Thyroid gland (tissue), 4 donors: ENCODE results near the gene LPP. TPM values are rescaled to one million over a fixed set of nuclear protein-coding genes. Genes with fewer than 3 reads are reported as not detected.

ENCODE experiments used
- DNase-seq, 2 donors: peaks; one replicate each; pipeline ENCODE4 v3.0.0-alpha.2; 2019
- H3K27ac ChIP-seq, 3 donors: fragments of 200-600 bp; sonication (generic); 1 replicate in 2 of 3; 2 replicates in 1 of 3; pipeline ENCODE4 v1.5.1; 2016 to 2019; ENCODE audit warnings: mild to moderate bottlenecking in 1 of 3, moderate library complexity in 1 of 3
- H3K27me3 ChIP-seq: fragments of 200-600 bp; sonication (generic); one replicate; pipeline ENCODE4 v1.5.1; 2019
- H3K36me3 ChIP-seq, 2 donors: fragments of 200-600 bp; sonication (generic); one replicate each; pipeline ENCODE4 v1.5.1; 2016 to 2019
- H3K4me1 ChIP-seq, 2 donors: fragments of 200-600 bp; sonication (generic); one replicate each; pipeline ENCODE4 v1.5.1; 2017 to 2019
- H3K4me3 ChIP-seq, 3 donors: fragments of 200-600 bp; sonication (generic); replicated peaks in 1 of 3; 1 replicate in 2 of 3; 2 replicates in 1 of 3; pipeline ENCODE4 v1.5.1; 2016; ENCODE audit warnings: mild to moderate bottlenecking in 1 of 3
- H3K9me3 ChIP-seq: fragments of 200-600 bp; sonication (generic); one replicate; pipeline ENCODE4 v1.5.1; 2017
- POLR2A ChIP-seq, 2 donors: fragments of 450-650 bp; IDR thresholded peaks; one replicate each; pipeline ENCODE4 v1.6.1; 2017; ENCODE audit warnings: antibody characterized with exemption in 2 of 2, mild to moderate bottlenecking in 2 of 2, moderate library complexity in 1 of 2
- WGBS, 2 donors: methylation state at CpG; one replicate each; pipeline ENCODE4 v1.1.5; 2017; 5-methylcytosine and 5-hydroxymethylcytosine counted together
- intact Hi-C: fragments of 100-400 bp; cut with DNase I; formaldehyde crosslinking; loops from one replicate; pipeline ENCODE4 v1.15.1; 2023
- total RNA-seq, 4 donors: library from RNA; depleted of rRNA; stranded (reverse); fragments of >200 nt; gene quantifications; one replicate each; pipeline ENCODE4 v1.2.3, GENCODE V29; 2016
- TF ChIP-seq, protein P1 (sequence below), 6 experiments: fragments of 200-600 bp in 3 of 6; fragments of 450-650 bp in 3 of 6; sonication (generic) in 3 of 6; IDR thresholded peaks; one replicate each; pipeline ENCODE4 v1.5.1; 2016 to 2019; ENCODE audit warnings: antibody characterized with exemption in 6 of 6, mild to moderate bottlenecking in 2 of 6, inconsistent platforms in 1 of 6, moderate library complexity in 1 of 6

The LPP gene
- total RNA-seq, 4 donors from 2014 or later: 79.0 to 141 (median 82.8) TPM

DNA sequence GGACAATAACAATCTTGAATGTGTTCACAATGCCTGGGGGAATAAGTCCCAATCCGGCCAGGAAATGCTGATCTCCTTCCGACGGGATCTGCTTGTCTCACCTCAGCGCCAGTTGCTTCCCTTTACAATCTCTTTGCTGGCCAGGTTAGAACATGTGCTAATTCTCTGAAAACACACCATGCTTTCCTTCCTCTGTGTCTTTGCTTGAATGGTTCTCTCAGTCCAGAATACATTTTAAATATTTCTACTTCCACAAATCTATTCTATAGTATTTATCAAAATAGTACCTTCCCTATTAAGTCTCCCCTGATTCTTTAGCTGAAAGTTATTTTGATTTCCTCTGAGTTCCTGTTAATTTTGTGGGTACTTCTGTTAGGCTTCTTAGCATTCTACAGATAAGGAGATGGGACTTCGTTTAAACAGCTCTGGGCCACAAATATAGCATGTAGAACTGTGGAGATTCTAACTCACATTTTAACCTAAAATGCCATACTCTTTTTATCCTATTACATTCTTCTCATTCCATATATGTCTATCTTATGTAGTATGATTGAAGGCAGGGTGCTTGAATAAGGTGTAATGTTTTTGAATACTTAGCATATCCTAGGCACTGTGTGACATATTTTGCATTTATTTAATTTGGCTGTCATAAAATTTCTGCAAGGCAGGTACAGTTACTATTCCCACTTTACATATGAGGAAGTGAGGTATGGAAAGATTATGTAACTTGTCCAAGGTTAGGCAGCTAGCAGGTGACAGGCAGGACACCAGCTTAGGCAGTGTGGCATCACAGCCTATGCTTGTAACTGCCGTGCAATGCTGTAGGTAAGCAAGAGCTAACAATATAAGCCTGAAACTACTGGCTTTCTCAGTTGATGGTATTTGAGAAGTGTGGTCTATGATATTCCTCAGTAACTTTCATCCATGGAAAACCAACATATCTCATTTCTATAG, 299.8 kb downstream of the LPP start:
- no peaks in the 10 kb centered on the region for H3K4me1 ChIP-seq
- no peak overlapping the region for H3K27ac ChIP-seq
- 95 to 96% methylated on average over 6 of the region's 6 CpGs for WGBS, 2 donors
- DNase-seq: no peak
- no peak for TF ChIP-seq POLR2A (IDR thresholded peaks at IDR 0.05)
- TF ChIP-seq, protein P1, sequence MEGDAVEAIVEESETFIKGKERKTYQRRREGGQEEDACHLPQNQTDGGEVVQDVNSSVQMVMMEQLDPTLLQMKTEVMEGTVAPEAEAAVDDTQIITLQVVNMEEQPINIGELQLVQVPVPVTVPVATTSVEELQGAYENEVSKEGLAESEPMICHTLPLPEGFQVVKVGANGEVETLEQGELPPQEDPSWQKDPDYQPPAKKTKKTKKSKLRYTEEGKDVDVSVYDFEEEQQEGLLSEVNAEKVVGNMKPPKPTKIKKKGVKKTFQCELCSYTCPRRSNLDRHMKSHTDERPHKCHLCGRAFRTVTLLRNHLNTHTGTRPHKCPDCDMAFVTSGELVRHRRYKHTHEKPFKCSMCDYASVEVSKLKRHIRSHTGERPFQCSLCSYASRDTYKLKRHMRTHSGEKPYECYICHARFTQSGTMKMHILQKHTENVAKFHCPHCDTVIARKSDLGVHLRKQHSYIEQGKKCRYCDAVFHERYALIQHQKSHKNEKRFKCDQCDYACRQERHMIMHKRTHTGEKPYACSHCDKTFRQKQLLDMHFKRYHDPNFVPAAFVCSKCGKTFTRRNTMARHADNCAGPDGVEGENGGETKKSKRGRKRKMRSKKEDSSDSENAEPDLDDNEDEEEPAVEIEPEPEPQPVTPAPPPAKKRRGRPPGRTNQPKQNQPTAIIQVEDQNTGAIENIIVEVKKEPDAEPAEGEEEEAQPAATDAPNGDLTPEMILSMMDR (IDR thresholded peaks at IDR 0.05): no peak
- H3K9me3 ChIP-seq: no peaks in the 10 kb centered on the region
- intact Hi-C loops: no loop called here
- no peaks in the 10 kb centered on the region for H3K27me3 ChIP-seq
- no peaks in the 10 kb centered on the region for H3K36me3 ChIP-seq
- H3K4me3 ChIP-seq: no peak overlapping the region

DNA sequence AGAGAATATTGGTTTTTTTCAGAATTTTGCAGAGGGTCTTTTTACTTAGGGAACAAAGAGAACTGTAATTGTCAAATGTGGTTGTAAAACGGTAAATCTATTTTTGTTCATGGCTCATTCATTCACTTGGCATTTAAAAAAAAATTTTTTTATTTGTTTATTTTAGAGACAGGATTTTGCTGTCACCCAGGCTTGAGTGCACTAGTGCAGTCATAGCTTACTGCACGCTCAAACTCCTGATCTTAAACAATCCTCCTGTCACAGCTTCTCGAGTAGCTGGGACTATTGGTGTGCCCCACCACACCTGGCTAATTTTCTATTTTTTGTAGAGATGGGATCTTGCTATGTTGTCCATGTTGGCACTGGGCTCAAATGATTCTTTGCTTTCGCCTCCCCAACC, 301.8 kb downstream of the LPP start:
- Histone ChIP-seq H3K27me3 (no peaks in the 10 kb centered on the region), H3K4me3 (no peak overlapping the region), H3K36me3 (no peaks in the 10 kb centered on the region), H3K9me3 (no peaks in the 10 kb centered on the region), H3K4me1 (no peaks in the 10 kb centered on the region), H3K27ac (no peak overlapping the region)
- intact Hi-C loops: no loop called here
- TF ChIP-seq, protein P1 (IDR thresholded peaks at IDR 0.05): no peak
- TF ChIP-seq POLR2A (IDR thresholded peaks at IDR 0.05): no peak
- DNase-seq: no peak
- WGBS, 2 donors: 90 to 92% methylated on average over 4 of the region's 4 CpGs

DNA sequence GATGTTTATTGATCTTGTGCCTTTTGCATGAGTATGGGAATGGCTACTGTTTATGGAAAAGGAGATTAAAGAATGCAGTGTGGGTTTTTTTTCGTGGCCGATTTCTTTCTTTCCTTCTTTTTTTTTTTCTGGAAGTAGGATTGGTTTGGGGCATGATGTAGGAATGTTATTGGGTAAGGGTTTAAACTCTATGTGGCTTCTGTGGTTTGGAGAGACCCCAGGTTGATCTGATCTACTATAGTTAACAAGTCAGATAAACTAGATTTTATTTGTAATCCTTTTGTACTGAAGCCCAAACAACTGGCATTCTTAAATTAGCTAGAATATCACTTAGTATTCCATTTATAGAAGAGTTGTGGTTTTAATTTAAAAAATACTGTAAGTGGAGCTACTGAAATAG, 304.8 kb downstream of the LPP start:
- intact Hi-C loops: no loop called here
- Histone ChIP-seq H3K27ac (no peak overlapping the region), H3K4me1 (no peaks in the 10 kb centered on the region), H3K36me3 (no peaks in the 10 kb centered on the region), H3K4me3 (no peak overlapping the region), H3K9me3 (no peaks in the 10 kb centered on the region), H3K27me3 (no peaks in the 10 kb centered on the region)
- DNase-seq: no peak
- no peak for TF ChIP-seq POLR2A (IDR thresholded peaks at IDR 0.05)
- TF ChIP-seq, protein P1 (IDR thresholded peaks at IDR 0.05): no peak
- 45 to 46% methylated on average over 2 of the region's 2 CpGs for WGBS, 2 donors

DNA sequence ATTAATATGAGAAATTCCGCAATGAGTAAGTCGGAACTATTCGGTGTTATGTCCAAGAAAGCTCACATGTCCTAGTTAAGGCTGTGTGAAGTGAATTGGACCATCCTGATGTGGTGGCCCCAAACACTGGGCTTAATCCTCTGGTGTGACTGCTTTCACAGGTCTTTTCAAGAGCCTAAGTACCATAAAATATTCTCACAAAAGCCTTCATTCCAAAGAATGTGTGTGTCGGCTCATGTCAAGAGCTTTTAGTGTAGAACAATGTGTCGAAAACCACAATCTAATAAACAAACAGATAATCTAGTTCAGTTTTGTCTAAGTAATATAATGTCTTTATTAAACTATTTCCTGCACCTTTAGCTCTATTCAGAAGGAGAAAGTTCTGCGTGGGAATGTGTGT, 311.4 kb downstream of the LPP start:
- Histone ChIP-seq H3K4me1 (peaks cover 13 to 17% of the 10 kb centered on the region in 2 donors), H3K36me3 (no peaks in the 10 kb centered on the region), H3K4me3 (no peak overlapping the region), H3K27ac (no peak overlapping the region), H3K9me3 (no peaks in the 10 kb centered on the region), H3K27me3 (no peaks in the 10 kb centered on the region)
- WGBS, 2 donors: 96 to 97% methylated on average over 6 of the region's 6 CpGs
- DNase-seq: no peak
- intact Hi-C loops: no loop called here
- TF ChIP-seq, protein P1 (IDR thresholded peaks at IDR 0.05): no peak
- no peak for TF ChIP-seq POLR2A (IDR thresholded peaks at IDR 0.05)

DNA sequence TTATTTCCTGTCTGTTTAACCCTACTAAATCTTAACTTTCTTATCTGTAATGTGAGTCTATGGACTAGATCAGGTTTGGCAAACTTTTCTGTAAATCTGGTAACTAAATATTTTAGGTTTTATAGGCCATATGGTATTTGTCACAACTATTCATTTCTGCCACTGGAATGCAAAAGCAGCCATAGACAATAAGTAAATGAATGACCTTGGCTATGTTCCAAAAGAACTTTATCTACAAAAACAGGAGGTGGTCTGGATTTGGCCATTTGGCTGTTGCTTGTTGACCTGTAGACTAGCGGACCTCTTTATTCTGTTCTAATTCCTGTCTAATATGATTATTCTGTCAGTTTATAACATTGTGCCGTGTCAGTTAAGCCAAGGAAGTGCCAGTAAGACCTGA, 314.2 kb downstream of the LPP start:
- H3K9me3 ChIP-seq: no peaks in the 10 kb centered on the region
- DNase-seq: no peak
- 67 to 72% methylated on average over 2 of the region's 2 CpGs for WGBS, 2 donors
- no peak overlapping the region for H3K4me3 ChIP-seq
- peak overlapping the region in 2 of 3 donors; percentile 9 to 13 for H3K27ac ChIP-seq
- H3K27me3 ChIP-seq: no peaks in the 10 kb centered on the region
- H3K36me3 ChIP-seq: no peaks in the 10 kb centered on the region
- peaks cover 13 to 17% of the 10 kb centered on the region in 2 donors for H3K4me1 ChIP-seq
- intact Hi-C loops: no loop called here
- TF ChIP-seq, protein P1 (IDR thresholded peaks at IDR 0.05): no peak
- TF ChIP-seq POLR2A (IDR thresholded peaks at IDR 0.05): no peak
